SJSA1 (cell line): ENCODE measurements around the gene MINDY4. TPM values are rescaled to one million over a fixed set of nuclear protein-coding genes. Genes with fewer than 3 reads are reported as not detected.
"Not testable (repeated sequence)": the region's sequence is repeated elsewhere in the genome, so short reads cannot be mapped to it uniquely, and the experiment has no call there.

Experiments used
- DNase-seq, 2 experiments: peaks; one replicate each; pipeline ENCODE4 v3.0.0-alpha.2; 2015 to 2020; ENCODE audit warnings: low spot score in 2 of 2, low read depth in 1 of 2
- H3K27ac ChIP-seq: fragments of 250-450 bp; sonication (Bioruptor Pico); 2 replicates; pipeline ENCODE4 v1.5.1; 2020; ENCODE audit warnings: mild to moderate bottlenecking, moderate library complexity
- H3K27me3 ChIP-seq: fragments of 250-450 bp; sonication (Bioruptor Pico); replicated peaks from 2 replicates; pipeline ENCODE4 v1.5.1; 2020; ENCODE audit warnings: mild to moderate bottlenecking, moderate library complexity
- H3K36me3 ChIP-seq: fragments of 250-450 bp; sonication (Bioruptor Pico); 2 replicates; pipeline ENCODE4 v1.5.1; 2020; ENCODE audit warnings: mild to moderate bottlenecking
- H3K4me1 ChIP-seq: fragments of 250-450 bp; sonication (Bioruptor Pico); replicated peaks from 2 replicates; pipeline ENCODE4 v1.6.1; 2021; ENCODE audit warnings: mild to moderate bottlenecking
- H3K4me3 ChIP-seq: fragments of 250-450 bp; sonication (Bioruptor Pico); 2 replicates; pipeline ENCODE4 v1.5.1; 2020; ENCODE audit warnings: mild to moderate bottlenecking
- H3K9me3 ChIP-seq: fragments of 250-450 bp; sonication (Bioruptor Pico); replicated peaks from 2 replicates; pipeline ENCODE4 v1.5.1; 2020; ENCODE audit warnings: mild to moderate bottlenecking
- total RNA-seq: library from RNA; depleted of rRNA; stranded (reverse); fragments of >200 nt; shearing (Covaris generic); gene quantifications from 2 replicates; pipeline ENCODE4 v1.2.3, GENCODE V29; 2014

MINDY4 gene
- total RNA-seq, 1 experiment from 2014 or later, result 2.0 TPM

DNA sequence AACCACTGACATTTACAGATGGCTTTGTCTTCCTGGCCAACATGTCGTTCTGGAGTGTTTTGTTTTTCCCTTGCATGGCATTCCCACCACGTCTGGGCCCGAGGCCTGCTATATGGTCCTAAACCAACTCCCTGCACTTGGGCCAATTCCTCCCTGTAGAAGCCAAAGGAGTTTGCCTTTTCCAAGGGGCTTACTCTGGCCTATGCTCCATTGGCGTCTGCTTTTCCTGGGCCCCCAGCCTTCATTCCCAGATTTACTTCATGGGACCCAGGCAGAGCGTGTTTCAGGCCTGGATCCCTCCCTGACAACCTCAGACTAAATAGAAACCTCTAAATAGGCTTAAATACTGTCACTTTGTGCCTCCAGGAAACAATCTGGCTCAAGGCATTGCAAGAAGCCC is 60.7 kb downstream of the MINDY4 start:
- DNase-seq, result peak in 1 of 2 experiments; percentile 9
- Histone ChIP-seq H3K4me3 (no peak overlapping the region), H3K36me3 (no peaks in the 10 kb centered on the region), H3K27ac (no peak overlapping the region), H3K27me3 (no peaks in the 10 kb centered on the region), H3K9me3 (peaks cover 4% of the 10 kb centered on the region; the same call in 1 of the 2 replicates), H3K4me1 (no peaks in the 10 kb centered on the region)

DNA sequence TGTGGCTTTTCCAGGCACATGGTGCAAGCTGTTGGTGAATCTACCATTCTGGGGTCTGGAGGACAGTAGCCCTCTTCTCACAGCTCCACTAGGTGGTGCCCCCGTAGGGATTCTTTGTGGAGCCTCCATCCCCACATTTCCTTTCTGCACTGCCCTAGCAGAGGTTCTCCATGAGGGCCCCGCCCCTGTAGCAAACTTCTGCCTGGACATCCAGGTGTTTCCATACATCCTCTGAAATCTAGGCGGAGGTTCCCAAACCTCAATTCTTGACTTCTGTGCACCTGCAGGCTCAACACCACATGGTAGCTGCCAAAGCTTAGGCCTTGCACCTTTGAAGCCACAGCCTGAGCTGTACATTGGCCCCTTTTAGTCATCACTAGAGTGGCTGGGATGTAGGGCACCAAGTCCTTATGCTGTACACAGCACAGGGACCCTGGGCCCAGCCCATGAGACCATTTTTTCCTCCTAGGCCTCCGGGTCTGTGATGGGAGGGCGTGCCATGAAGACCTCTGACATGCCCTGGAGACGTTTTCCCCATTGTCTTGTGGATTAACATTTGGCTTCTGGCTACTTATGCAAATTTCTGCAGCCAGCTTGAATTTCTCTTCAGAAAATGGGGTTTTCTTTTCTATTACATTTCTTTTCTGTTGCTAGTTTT is 62.9 kb downstream of the MINDY4 start:
- not testable (repeated sequence) for H3K9me3 ChIP-seq, H3K4me3 ChIP-seq, H3K27me3 ChIP-seq, H3K36me3 ChIP-seq, H3K4me1 ChIP-seq, H3K27ac ChIP-seq
- DNase-seq, result peak in 1 of 2 experiments; percentile 14

DNA sequence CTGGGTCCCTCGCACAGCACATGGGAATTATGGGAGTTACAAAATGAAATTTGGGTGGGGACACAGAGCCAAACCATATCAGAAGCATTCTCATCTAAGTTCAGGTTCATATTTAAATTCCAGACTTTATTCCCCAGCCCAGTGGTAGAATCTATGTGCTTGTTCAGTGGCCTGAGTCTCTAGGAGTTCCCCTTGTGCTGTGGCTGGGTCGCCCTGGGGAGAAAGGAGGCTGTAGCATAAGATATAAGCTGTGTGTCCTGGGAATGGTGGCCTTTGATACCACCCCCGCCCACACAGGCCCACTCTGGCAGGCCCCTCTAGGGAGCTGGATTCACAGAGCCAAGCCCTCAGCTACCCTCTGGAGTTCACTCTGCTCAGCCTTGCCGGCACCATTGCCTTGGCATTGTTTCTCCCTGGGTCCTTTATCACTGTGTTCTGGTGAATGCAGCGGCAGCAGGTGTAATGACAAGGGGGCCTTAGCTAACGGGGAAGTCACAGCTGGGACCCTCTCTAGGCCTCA is 64.2 kb downstream of the MINDY4 start:
- no peaks in the 10 kb centered on the region for H3K36me3 ChIP-seq
- H3K9me3 ChIP-seq, result peaks cover 4% of the 10 kb centered on the region; the same call in 1 of the 2 replicates
- H3K27me3 ChIP-seq, result no peaks in the 10 kb centered on the region
- H3K4me1 ChIP-seq, result no peaks in the 10 kb centered on the region
- no peak overlapping the region for H3K27ac ChIP-seq
- peak in 1 of 2 experiments; percentile 26 for DNase-seq
- no peak overlapping the region for H3K4me3 ChIP-seq

DNA sequence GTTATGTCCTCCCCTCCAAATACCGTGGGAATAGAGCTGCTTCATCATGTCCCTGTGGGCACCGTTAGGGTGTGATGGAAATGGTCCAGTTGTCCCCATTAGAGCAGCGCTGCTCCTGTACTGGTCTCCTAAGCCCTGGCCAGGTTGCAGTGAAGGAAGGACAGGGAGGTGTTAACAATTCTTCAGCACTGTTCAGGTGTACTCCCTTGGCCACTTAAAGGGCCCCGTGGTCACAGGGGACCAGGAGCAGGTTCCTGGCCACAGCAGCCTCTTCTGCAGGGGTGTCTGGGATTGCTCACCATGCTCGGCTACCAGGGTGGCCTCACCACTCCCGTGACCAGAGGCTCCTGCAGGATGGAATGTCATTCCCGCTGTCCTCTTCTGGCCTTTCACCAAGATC is 65.8 kb downstream of the MINDY4 start:
- no peak overlapping the region for H3K27ac ChIP-seq
- DNase-seq, result peak in 1 of 2 experiments; percentile 28
- H3K27me3 ChIP-seq, result no peaks in the 10 kb centered on the region
- H3K36me3 ChIP-seq, result no peaks in the 10 kb centered on the region
- H3K4me3 ChIP-seq, result no peak overlapping the region
- no peaks in the 10 kb centered on the region for H3K4me1 ChIP-seq
- peaks cover 2% of the 10 kb centered on the region; the same call in 1 of the 2 replicates for H3K9me3 ChIP-seq

DNA sequence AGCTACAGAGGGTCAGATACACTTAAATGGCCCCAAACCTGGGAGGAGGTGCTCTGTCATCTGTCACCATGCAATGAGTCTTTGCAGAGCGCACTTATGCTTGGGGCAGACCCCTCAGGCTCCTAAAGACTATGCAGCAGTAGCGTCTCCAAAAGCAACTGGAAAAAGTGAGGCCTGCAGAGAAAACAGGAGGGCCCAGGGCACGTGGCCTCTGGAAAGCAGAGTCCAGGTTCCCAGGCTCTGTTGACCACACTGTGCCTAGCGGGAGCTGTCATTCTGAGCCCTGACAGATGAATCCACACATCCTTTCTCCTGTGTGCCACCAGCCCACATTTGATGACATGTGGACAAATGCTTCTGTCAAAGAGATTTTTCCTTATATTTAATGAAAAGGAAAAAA is 66.4 kb downstream of the MINDY4 start:
- no peak overlapping the region for H3K4me3 ChIP-seq
- H3K36me3 ChIP-seq, result no peaks in the 10 kb centered on the region
- peaks cover 2% of the 10 kb centered on the region; the same call in 1 of the 2 replicates for H3K9me3 ChIP-seq
- DNase-seq, result no peak
- no peaks in the 10 kb centered on the region for H3K27me3 ChIP-seq
- H3K27ac ChIP-seq, result no peak overlapping the region
- no peaks in the 10 kb centered on the region for H3K4me1 ChIP-seq

DNA sequence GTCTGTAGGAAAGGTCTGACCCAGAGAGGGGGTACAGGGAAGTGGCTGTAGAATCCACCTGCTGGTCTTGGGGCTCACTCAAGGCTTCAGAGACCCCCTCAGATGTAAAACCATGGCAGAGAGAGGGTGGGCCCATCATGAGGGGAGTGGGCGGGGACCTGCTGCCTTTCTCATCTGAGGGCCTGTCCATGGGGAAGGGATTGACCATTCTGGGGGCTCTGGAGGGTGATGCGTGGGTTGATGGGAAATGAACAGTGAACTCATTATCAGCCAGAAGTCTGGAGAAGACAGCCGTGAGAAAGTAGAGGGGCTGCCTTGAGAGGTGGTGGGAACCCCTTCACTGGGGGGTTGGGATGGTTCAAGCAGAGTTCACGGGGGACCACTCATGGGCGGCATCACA is 66.8 kb downstream of the MINDY4 start:
- peaks cover 2% of the 10 kb centered on the region; the same call in 1 of the 2 replicates for H3K9me3 ChIP-seq
- DNase-seq, result no peak
- no peaks in the 10 kb centered on the region for H3K36me3 ChIP-seq
- H3K27ac ChIP-seq, result no peak overlapping the region
- H3K27me3 ChIP-seq, result no peaks in the 10 kb centered on the region
- H3K4me1 ChIP-seq, result no peaks in the 10 kb centered on the region
- H3K4me3 ChIP-seq, result no peak overlapping the region

DNA sequence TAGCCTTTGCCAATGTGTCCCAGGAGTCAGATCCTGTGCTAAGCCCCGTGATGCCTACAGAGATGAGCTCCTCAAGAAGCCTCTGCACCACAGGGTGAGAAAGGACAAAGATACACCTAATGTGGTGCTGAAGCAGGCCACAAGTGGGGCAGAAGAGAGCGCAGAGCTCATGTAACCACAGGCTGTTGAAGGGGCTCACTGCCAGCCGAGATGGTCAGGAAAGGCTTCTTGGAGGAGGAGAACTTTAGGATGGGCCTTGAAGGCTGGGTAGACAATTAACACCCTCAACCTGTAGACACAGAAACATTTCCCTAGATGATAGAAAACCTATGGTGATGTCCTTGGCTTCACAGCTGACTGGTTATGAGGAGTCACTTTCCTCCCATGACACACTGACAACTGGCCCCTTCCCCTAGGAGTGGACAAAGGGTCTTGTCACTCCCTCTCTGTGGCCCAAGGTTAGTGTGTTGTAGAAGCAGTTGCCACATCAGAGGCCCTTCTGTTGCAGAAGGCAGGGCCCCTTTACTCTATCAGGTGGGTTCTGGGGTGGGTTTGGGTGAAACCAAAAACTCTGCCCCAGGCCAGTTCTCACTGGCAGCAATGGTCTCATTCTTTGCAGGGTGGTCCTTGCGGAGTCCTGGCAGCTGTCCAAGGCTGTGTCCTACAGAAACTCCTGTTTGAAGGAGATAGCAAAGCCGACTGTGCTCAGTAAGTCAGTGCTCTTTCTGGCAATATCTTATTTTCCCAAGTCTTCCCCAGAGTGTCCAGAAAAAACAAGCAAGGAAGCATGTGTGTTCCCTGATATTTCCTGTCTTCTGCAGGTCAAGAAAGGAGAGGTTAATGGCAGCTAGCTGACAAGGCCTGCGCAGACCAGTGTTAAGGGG is 69.2 kb downstream of the MINDY4 start:
- no peak overlapping the region for H3K27ac ChIP-seq
- no peaks in the 10 kb centered on the region for H3K4me1 ChIP-seq
- DNase-seq, result no peak
- no peak overlapping the region for H3K4me3 ChIP-seq
- H3K27me3 ChIP-seq, result no peaks in the 10 kb centered on the region
- H3K36me3 ChIP-seq, result no peaks in the 10 kb centered on the region
- no peaks in the 10 kb centered on the region for H3K9me3 ChIP-seq

DNA sequence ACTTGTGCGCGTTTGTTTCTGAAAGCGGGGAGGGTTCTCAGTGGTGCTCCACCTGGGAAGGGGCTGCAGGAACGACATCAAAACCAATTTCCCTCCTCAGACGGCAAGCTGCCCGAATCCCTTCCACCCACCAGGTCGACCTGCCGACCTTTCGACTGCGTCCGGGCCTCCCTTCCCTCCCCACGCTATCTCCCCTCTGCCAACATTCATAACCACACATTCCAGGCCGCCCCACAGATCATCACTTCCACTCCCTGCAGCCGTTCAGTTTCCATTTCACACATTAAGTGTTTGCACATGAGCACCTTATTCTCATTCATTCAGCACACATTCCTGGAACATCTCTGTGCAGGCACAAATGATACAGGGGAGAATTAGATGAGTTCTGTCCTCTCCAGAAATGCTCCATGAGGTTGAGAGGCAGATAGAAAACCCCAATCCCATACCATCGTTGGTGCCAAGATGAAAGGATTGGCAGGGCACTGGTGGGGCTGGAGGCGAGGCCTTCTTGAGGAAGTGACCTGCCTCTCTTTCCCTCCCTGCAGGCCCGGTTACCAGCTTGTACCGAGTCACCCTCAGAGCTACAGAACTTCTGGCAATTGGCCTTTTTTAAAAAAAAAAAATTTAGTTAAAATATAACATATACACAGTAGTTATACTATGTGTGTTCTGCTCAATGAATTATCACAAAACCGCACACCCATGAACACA is 70.0 kb downstream of the MINDY4 start:
- H3K9me3 ChIP-seq, result no peaks in the 10 kb centered on the region
- no peaks in the 10 kb centered on the region for H3K4me1 ChIP-seq
- H3K4me3 ChIP-seq, result no peak overlapping the region

DNA sequence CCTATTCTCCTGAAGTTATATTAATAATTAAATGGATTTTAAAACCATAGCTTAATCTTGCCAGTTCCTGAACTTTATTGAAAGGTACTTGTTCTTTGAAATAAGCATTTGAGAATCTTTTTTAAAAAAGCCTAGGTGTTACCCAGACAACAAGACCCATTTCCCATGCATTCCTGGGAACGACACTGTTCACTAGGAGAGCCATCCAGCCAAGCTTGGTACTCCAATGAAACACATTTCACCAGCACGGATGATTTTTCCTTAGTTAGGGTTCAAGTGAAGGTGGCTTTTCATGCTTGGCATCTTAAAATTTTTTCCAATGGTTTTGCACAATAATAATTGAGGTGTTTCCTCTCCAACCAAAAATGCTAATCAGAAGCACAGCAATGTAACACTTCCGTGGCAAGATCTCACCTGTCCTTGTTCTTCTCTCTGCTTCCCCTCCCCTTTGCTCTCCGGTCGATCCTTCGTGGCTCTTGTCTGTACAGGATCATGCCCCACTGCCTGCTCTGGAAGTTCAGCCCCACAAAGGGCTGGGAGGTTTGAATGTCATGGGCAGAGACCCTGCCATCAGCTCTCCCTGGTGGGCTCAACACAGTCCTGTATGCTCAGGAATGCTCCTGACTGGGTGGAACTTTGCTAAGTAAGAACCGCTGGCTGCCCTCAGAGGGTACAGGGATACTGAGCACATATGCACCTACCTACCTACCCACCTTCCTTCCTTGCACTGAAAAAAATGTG is 70.8 kb downstream of the MINDY4 start:
- no peaks in the 10 kb centered on the region for H3K9me3 ChIP-seq
- no peaks in the 10 kb centered on the region for H3K4me1 ChIP-seq
- no peak overlapping the region for H3K27ac ChIP-seq
- no peaks in the 10 kb centered on the region for H3K27me3 ChIP-seq
- no peak overlapping the region for H3K4me3 ChIP-seq
- H3K36me3 ChIP-seq, result no peaks in the 10 kb centered on the region
- DNase-seq, result peak in 1 of 2 experiments; percentile 24

More for the DNA sequence above, 70.0 kb downstream of the MINDY4 start:
- H3K36me3 ChIP-seq, result no peaks in the 10 kb centered on the region
- no peak for DNase-seq
- no peak overlapping the region for H3K27ac ChIP-seq
- H3K27me3 ChIP-seq, result no peaks in the 10 kb centered on the region

DNA sequence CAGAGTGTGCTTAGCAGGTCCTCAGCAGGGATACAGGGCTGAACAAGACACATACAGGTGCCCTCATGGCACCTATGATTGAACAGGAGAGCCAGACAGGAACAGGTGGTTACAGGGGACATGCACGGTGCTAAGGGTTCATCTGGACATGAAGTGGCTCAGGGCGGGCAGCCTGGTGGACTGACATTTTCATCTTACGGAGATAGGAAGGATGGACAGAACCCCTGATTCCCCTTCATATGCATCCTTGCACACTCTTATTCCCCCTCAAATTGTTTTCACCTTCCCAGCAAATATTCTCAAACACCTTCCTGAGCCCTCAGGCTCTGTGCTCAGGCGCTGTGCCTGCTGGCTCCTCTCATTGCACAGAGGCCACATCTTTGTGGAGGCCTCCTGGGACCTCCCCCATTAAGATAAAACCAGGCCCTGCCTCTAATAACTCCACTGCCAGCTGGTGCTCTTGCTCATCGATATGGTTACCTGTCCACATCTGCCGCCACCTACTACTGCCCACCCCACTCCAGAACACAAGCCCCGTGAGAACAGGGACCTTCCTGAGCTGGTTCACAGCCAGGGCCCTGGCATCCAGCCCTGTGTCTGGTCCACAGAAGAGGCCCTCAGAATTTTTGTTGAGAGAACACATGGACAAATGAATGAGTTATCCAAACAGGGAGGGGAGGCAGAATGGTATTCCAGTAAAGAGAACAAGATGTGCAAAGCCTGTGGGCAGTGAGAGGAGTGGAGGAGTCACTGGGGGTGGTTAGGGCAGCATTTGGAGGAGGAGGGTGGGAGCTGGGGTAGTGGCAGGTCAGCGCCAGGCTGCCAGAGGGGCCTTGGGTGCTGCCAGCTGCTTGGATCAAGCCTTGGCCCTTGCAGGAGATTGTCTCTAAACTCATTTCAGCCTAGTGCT is 71.6 kb downstream of the MINDY4 start:
- Histone ChIP-seq H3K27ac (no peak overlapping the region), H3K4me3 (no peak overlapping the region), H3K27me3 (no peaks in the 10 kb centered on the region), H3K4me1 (no peaks in the 10 kb centered on the region), H3K9me3 (no peaks in the 10 kb centered on the region), H3K36me3 (no peaks in the 10 kb centered on the region)
- DNase-seq, result peak in 1 of 2 experiments; percentile 24

DNA sequence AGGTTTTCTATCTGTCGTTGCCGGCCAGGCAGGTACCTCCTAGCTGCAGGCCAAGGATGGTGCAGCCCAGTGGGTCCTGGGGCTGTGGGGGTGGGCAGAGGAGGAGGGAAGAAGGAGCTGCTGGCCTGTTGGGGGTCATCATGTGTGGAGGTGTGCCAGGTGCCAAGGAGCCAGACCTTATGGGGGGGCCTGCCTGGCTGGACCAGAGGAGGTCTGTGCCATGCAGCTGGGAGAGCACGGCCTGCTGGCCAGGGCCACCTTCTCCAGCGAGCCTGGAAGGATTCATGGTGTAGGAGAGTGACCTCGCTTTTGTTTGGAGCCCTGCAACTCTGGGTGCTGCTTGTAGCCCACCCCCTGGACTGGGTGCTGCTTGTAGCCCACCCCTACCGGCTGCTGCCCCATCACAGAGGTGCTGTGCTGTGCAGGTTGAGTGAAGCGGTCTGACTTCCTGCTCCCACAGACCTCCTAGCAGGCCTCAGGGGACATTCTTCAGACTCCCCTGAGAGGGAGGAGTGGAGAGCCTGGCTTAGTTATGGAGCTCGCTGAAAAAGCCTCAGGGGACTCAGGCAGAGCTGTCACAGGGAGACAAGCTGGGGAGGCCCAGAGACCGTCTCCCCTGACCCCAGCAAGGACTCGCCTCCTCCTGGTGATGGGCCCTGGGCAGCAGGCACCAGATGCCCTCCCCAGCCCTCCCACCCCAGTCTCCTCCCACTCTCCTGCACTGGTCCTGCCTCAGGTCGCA is 72.7 kb downstream of the MINDY4 start:
- DNase-seq, result no peak
- no peaks in the 10 kb centered on the region for H3K4me1 ChIP-seq

DNA sequence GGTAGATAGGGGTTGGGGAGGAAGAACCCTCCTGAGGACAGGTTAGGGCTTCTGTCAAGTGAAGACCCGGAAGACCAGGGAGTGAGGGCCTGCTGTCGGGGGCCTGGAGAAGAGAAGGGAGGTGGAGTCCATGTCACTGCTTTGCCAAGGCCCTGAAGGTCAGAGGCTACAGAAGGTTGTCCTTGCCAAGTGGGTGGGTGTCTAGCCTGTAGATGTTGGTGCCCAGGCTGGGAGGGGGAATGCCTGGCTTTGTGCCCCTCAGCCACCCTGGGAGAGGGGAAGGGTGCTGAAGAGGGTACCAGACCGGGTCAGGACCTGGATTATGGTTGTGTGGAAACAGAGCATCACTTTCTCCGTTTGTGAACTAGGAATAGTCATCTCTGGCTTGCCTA is 73.3 kb downstream of the MINDY4 start:
- Histone ChIP-seq H3K4me3 (no peak overlapping the region), H3K36me3 (no peaks in the 10 kb centered on the region), H3K27me3 (no peaks in the 10 kb centered on the region), H3K4me1 (no peaks in the 10 kb centered on the region), H3K27ac (no peak overlapping the region), H3K9me3 (no peaks in the 10 kb centered on the region)
- no peak for DNase-seq

More for the DNA sequence above, 72.7 kb downstream of the MINDY4 start:
- H3K36me3 ChIP-seq, result no peaks in the 10 kb centered on the region
- no peaks in the 10 kb centered on the region for H3K27me3 ChIP-seq
- H3K4me3 ChIP-seq, result no peak overlapping the region
- no peaks in the 10 kb centered on the region for H3K9me3 ChIP-seq
- no peak overlapping the region for H3K27ac ChIP-seq
